GM12874 (cell line): ENCODE measurements around the gene ASPN.

Experiments used
- CTCF ChIP-seq: IDR thresholded peaks from 2 replicates; pipeline ENCODE4 v1.5.1; 2011; ENCODE audit warnings: low read depth, mild to moderate bottlenecking, control low read depth, low read length, moderate library complexity; ENCODE audit not compliant: insufficient read depth

Gene ASPN

GRCh38 chr9:92432350-92432749, 50.0 kb downstream of the ASPN start:
- no peak for TF ChIP-seq CTCF

GRCh38 chr9:92429836-92430235, 52.5 kb downstream of the ASPN start:
- TF ChIP-seq CTCF = no peak

- no peak for TF ChIP-seq CTCF
Observed at GRCh38 chr9:92426501-92427145, 55.7 kb downstream of the ASPN start.

GRCh38 chr9:92425474-92425873, 56.8 kb downstream of the ASPN start:
- no peak for TF ChIP-seq CTCF

GRCh38 chr9:92424340-92424739, 58.0 kb downstream of the ASPN start, which contains the start of gene OMD:
OMD (minus strand) TSS chr9:92424471; CDS start chr9:92417558, 6,913 bp downstream.
- no peak for TF ChIP-seq CTCF

GRCh38 chr9:92423612-92424011, 58.7 kb downstream of the ASPN start:
- TF ChIP-seq CTCF = no peak

GRCh38 chr9:92422611-92423338, 59.5 kb downstream of the ASPN start:
- no peak for TF ChIP-seq CTCF
